A549 (cell line): ENCODE data around the gene ATF7IP2.

Source experiments
- CEBPB ChIP-seq, 2 experiments: fragments of >200 bp in 1 of 2; sonication (Bioruptor Twin) in 1 of 2; formaldehyde crosslinking in 1 of 2; IDR thresholded peaks; 2 replicates each; pipeline ENCODE4 v1.6.1; 2012 to 2016
- GATA3 ChIP-seq: IDR thresholded peaks from 2 replicates; pipeline ENCODE4 v1.6.1; 2012; ENCODE audit warnings: borderline replicate concordance
- HMGXB4 ChIP-seq: fragments of 250-450 bp; sonication (Bioruptor Pico); IDR thresholded peaks from 2 replicates; pipeline ENCODE4 v1.5.0; 2021; ENCODE audit warnings: mild to moderate bottlenecking, moderate library complexity, borderline replicate concordance
- JUNB ChIP-seq: fragments of >200 bp; sonication (Bioruptor Twin); formaldehyde crosslinking; IDR thresholded peaks from 2 replicates; pipeline ENCODE4 v1.6.1; 2016
- KDM5A ChIP-seq: fragments of 200-600 bp; sonication (generic); IDR thresholded peaks from 2 replicates; pipeline ENCODE4 v1.6.1; 2016; ENCODE audit warnings: antibody characterized with exemption, mild to moderate bottlenecking
- POLR2A ChIP-seq: IDR thresholded peaks from 2 replicates; pipeline ENCODE4 v1.6.1; 2012; ENCODE audit warnings: mild to moderate bottlenecking, low read length
- SMC3 ChIP-seq: fragments of >200 bp; sonication (Bioruptor Twin); formaldehyde crosslinking; IDR thresholded peaks from 3 replicates; pipeline ENCODE4 v1.6.1; 2018; ENCODE audit warnings: inconsistent platforms
- SREBF2 ChIP-seq: fragments of 450-650 bp; IDR thresholded peaks from 2 replicates; pipeline ENCODE4 v1.6.1; 2014; ENCODE audit warnings: mild to moderate bottlenecking, moderate library complexity
- TF ChIP-seq, protein P1 (sequence below): fragments of >200 bp; sonication (Bioruptor Twin); formaldehyde crosslinking; IDR thresholded peaks from 3 replicates; pipeline ENCODE4 v1.5.1; 2016
- TF ChIP-seq, protein P2 (sequence below): IDR thresholded peaks from 2 replicates; pipeline ENCODE4 v1.6.1; 2012

- TF ChIP-seq, protein P1, sequence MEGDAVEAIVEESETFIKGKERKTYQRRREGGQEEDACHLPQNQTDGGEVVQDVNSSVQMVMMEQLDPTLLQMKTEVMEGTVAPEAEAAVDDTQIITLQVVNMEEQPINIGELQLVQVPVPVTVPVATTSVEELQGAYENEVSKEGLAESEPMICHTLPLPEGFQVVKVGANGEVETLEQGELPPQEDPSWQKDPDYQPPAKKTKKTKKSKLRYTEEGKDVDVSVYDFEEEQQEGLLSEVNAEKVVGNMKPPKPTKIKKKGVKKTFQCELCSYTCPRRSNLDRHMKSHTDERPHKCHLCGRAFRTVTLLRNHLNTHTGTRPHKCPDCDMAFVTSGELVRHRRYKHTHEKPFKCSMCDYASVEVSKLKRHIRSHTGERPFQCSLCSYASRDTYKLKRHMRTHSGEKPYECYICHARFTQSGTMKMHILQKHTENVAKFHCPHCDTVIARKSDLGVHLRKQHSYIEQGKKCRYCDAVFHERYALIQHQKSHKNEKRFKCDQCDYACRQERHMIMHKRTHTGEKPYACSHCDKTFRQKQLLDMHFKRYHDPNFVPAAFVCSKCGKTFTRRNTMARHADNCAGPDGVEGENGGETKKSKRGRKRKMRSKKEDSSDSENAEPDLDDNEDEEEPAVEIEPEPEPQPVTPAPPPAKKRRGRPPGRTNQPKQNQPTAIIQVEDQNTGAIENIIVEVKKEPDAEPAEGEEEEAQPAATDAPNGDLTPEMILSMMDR = no peak
- TF ChIP-seq SREBF2 (no peak), JUNB (no peak), POLR2A (no peak), GATA3 (no peak), SMC3 (no peak), CEBPB (IDR thresholded peaks at IDR 0.05) (no peak), KDM5A (no peak), HMGXB4 (CRISPR knock-in tag) (no peak)
- TF ChIP-seq, protein P2, sequence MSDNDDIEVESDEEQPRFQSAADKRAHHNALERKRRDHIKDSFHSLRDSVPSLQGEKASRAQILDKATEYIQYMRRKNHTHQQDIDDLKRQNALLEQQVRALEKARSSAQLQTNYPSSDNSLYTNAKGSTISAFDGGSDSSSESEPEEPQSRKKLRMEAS = no peak
These were observed 126.0 kb downstream of the ATF7IP2 start for GRCh38 chr16:10511829-10512228.
